Activated CD4-positive, alpha-beta T cell treated with anti-CD3 and anti-CD28 coated beads, Interleukin-2, amount 50 U/mL, for 4 hours (primary cell): ENCODE results near the gene TPRA1.
"Not testable (repeated sequence)": the region's sequence is repeated elsewhere in the genome, so short reads cannot be mapped to it uniquely, and the experiment has no call there.

ENCODE experiments used
- DNase-seq, 2 experiments: peaks; one replicate each; pipeline ENCODE4 v3.0.0-alpha.2; 2020

Gene TPRA1

DNA sequence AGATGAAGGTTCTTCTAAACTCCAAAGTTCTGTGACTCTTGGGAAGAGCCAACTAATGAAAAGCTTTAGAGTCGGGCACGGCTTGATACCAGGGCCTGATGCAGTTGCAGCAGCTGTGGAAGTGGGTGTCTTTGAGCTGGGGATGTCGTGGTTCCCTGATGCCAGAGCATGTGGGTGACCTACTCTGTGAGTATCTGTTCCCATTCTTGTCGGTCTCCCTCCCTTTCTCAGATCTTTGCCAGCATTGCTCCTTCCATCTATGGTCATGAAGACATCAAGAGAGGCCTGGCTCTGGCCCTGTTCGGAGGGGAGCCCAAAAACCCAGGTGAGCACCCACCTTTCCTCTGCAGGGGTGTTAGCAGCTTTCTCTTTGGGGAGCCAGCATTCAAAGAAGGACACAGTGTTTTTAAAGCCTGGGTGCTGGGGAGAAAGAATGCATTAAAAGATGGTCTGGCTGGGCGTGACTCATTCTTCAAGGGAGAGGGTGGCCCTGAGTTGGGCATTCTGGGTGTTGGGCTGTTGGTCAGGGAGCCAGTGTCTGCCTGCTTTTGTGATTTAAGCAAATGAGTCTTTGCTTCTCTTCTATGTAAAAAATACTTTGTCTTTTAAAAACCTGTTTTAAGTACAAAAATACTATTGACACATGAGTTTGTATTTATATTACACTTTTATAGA lies 25.2 kb upstream of the TPRA1 start:
- DNase-seq = no peak

DNA sequence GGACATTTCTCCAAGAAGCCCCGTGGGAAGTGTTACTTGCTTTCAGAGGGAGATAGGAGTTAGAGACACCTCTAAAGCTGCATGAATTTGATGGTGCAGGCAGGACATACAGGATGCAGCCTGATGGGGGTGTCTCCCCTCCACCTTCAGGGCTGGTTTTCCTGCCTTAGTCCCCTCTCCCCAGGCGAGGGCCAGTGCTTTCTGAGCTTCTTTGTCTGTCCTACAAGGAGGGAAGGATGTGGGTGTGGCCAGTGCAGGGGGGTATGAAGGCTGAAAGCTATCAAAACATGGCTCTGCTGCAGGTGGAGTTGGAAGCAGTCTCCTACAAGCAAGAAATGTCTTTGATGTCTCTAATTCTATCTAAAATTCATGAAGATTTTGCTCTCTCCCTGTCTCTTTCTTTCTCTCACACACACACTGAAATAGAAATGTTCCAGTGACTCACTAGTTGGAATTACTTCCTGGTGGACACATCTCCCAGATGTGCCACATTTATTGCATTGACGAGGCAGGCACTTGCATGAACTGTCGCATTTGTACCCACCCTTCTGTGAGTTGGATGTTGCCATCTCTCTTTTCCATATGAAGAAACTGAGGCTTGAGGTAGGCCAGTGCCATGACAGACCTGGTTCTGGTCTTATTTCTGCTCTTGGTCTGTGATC lies 24.5 kb upstream of the TPRA1 start:
- DNase-seq = no peak

DNA sequence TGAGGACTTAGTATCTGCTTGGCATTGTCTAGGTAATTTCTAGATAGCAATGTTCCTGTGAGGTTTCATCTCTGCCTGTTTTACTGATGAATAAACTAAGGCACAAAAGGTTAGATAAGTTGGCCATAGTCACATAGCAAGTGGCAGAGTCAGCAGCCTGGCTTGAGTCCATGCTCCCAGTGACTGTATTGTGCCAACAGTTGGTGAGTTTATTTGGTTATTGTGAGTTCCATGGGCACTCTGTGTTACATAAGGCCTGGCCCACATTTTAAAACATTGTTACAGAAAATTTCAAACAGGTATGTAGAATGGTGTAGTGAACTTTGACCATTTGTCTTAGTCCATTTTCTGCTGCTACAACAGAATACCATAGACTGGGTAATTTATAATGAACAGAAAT lies 22.9 kb upstream of the TPRA1 start:
- no peak for DNase-seq

DNA sequence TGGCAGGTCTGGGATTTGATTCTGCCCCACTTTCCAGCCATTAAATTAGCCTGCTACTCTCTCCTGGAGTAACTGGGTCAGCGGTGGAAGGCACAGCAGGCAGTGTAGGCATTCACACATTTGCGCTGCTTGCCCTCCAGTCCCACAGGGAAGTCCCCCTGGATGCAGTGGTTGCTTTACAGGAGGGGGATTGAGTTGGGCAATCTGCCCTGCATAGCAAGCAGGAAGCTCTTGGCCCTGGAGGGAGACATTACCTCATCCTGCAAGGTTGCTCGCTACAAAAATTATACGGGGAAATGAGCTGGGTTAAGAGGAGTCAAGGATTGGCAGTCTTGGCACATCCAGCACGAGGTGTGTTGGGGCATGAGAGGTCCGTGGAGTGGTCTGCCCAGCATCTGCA lies 22.4 kb upstream of the TPRA1 start:
- DNase-seq = no peak

DNA sequence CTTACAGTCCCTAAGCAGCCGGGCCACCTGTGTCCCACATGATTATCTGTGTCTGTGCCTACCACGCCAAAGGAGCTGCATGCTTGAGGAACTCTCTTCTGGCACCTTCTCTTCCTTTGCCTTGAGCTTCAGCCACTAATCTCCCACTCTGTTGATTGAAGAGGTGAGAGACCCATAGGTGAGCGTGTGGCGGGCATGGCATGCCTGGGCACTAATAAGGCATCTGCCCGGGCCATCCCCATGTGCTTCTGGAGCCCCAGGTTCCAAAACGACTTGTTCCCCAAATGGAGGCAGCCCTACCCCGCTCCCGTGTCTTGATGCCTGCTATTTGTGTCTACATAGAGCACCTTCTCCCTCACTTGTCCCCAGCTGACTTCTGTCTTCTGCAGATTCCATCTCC lies 20.7 kb upstream of the TPRA1 start:
- DNase-seq = no peak

DNA sequence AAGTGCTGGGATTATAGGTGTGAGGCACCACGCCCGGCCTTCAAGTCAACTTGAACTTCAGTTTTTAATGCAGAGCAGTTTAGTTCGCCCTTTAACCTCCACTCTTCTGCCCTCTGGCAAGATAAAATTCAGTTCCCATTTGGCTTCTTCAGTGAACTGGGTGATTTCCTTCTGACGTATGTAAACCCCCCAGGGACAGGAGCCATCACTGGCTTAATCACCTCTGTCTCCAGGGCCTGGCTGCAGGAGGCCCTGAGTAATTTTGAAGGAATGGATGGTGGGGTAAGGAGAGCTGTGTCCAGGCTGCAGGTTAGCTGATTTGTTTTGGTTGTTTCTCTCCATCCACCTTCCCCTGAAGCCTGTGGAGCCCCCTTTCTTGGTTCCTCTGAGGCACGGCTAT lies 19.6 kb upstream of the TPRA1 start:
- no peak for DNase-seq

DNA sequence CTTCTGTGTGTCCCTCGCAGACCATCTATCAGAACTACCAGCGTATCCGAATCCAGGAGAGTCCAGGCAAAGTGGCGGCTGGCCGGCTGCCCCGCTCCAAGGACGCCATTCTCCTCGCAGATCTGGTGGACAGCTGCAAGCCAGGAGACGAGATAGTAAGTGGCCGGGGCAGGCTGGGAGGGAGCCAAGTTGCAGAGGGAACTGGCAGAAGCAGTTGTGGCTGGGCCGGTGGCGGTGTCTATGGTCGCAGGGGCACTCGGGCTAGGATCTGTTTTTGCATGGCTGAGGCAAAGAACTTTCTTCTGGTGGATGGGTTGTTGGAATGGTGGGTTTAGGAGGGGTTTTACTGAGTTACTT lies 17.8 kb upstream of the TPRA1 start:
- DNase-seq = no peak

DNA sequence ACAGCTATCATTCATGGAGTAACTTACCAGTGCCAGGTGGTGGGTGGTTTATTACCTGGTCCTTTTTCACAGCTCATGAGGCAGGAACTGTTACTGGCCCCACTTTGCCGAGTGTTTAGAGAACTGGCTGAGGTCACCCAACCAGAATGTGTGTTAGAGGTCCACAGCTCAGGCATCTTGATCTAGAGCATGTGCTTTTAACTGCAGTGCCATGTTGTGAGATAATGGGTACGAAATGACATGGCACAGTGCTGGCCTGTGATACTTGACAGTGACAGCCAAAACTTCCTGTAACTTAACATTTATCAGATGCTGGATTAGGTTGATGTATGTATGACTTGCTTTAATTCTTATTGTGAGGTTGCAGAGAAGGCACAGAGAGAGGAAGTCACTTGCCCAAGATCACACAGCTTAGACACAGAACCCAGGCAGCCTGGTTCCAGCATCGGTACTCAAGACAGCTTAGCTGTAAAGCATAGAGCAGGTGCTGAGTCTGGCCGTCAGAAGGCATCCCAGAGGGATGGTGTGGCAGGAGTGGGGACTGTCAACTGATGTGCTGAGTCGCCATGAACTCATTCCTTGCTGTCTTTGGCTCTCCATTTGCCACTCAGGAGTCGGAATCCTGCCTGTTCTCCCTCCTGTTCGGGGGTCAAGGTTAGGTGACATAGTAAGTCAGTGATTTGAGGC lies 17.3 kb upstream of the TPRA1 start:
- DNase-seq = no peak

DNA sequence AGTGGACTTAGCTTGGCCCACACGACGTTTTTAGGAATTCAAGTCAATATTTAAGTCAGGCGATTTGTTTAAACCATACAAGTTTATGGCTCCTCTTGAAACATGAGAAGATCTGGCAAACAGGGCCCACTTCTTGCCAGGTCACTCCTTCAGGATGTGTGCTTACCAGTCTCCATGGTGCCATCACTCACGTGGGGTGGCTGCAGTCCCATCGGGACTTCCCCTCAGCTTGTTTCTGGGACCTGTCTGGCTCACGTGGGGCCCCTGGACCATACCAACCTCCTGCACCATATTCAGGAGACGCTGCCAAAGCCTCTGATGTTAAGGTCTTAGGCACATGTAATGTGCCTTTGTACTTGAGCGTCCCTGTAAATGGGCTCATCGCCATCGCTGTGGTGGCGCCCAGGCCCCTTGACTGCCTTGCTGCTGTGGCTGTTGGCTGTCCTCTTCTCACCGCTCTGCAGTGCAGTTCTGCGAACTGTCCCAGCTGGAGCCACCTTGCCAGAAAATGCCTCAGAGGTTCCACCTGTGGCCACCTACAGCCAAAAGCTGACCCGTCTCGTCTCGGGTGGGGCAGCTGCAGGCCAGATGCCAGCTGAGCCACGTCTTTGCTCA lies 16.6 kb upstream of the TPRA1 start:
- DNase-seq = no peak

DNA sequence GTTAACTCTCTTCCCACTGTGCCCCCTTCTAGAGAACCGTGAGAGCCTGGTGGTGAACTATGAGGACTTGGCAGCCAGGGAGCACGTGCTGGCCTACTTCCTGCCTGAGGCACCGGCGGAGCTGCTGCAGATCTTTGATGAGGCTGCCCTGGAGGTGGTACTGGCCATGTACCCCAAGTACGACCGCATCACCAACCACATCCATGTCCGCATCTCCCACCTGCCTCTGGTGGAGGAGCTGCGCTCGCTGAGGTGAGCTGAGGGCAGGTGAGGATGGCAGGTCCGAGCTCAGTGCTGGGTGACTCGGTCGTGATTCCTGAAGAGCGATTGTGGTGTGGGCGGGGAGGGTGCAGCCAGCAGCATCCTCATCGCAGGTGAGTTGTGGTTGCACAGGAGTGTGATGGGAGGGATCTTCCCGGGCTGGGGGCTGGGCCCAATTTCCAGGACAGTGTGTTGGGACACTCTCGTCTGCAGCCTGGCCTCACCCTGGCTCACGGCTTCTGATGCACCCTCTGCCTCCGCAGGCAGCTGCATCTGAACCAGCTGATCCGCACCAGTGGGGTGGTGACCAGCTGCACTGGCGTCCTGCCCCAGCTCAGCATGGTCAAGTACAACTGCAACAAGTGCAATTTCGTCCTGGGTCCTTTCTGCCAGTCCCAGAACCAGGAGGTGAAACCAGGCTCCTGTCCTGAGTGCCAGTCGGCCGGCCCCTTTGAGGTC lies 15.7 kb upstream of the TPRA1 start:
- DNase-seq = no peak

DNA sequence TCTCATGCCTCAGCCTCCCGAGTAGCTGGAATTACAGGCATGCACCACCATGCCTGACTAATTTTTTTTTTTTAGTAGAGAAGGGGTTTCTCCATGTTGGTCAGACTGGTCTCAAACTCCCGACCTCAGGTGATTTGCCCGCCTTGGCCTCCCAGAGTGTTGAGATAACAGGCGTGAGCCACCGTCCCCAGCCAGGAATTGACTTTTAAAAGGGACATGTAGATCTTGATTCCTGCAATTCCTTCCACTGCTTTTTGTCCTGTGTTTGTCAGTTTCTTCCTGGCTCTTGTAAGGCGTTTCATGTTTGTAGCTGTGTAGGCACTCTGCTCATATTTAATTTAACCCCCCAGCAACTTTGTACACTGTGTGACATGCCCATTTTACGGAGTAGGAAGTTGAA lies 15.0 kb upstream of the TPRA1 start:
- not testable (repeated sequence) for DNase-seq

DNA sequence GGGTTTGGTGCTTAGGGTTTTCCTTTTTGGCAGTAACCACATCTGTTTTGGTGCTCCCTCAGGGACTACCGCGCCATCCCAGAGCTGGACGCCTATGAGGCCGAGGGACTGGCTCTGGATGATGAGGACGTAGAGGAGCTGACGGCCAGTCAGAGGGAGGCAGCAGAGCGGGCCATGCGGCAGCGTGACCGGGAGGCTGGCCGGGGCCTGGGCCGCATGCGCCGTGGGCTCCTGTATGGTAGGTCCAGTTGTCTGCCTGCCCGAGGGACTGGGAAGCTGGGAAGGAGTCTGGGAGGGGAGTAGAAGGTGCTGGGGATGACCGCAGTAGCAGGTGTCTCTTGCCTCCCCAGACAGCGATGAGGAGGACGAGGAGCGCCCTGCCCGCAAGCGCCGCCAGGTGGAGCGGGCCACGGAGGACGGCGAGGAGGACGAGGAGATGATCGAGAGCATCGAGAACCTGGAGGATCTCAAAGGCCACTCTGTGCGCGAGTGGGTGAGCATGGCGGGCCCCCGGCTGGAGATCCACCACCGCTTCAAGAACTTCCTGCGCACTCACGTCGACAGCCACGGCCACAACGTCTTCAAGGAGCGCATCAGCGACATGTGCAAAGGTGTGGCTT lies 14.1 kb upstream of the TPRA1 start:
- DNase-seq = no peak

DNA sequence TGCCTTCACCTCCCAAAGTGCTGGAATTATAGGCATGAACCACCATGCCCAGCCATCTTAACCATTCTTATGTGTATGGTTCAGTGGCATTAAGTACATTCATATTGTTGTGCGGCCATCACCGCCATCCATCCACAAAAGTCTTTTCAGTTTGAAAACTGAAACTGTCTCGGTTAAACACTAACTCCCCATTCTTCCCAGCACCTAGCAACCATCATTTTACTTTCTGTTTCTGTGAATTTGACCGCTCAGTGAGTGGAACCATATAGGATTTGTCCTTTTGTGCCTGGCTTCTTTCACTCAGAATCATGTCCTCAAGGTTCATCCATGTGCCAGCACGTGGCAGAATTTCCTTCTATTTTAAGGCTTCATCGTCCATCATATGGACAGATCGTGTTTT lies 13.5 kb upstream of the TPRA1 start:
- no peak for DNase-seq

DNA sequence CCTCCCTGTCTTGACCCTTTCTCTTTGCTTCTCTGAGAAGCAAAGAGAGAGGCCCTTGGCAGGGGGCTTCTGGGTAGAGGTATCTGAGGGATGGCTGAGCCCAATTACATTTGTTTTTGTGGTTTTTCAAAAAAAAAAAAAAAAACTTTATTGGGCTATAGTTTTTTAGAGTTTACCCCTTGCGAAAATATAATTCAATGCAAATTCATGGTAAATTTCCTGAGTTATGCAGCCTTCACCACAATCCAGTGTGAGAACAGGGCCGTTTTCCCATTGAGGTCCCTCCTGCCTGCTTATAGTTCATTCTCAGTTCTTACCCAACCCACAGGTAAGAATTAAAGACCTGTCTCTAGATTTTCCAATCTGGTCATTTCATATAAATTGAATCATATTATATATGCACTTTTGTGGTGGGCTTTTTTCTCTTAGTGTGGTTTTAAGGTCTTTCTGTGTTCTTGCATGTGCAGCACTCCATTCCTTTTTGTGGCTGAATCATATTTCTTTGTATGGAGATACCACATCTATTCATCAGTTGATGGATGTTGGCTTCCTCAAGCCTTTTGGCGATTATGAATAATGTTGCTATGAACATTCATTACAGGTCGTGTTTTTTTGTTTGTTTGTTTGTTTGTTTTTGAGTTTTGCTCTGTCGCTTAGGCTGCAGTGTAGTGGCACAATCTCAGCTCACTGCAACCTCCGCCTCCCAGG lies 10.4 kb upstream of the TPRA1 start:
- DNase-seq = no peak

DNA sequence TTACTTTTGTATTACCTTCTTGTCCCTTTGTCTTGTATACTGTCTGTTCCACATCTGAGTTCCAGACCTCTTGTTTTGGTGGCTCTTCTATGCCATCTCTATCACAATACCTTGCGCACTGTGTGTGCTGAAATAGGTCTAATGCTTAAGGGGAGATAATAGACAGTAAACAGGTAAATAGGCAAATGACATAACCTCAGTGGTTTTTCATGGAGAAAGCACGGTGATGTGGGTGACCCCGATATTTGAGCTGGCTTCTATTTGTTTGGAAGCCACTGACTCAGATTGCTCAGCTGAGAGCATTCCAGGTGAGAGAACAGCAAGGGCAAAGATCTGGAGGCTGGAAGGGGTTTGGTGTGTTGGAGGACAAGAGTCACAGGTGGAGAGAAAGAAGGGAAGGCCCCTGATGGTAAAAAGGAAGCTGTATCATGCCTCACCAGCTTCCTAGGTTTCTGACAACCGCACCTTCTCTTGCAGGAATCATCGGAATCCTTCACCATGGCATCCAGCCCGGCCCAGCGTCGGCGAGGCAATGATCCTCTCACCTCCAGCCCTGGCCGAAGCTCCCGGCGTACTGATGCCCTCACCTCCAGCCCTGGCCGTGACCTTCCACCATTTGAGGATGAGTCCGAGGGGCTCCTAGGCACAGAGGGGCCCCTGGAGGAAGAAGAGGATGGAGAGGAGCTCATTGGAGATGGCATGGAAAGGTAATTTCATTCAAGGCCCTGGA lies 8.5 kb upstream of the TPRA1 start:
- no peak for DNase-seq

DNA sequence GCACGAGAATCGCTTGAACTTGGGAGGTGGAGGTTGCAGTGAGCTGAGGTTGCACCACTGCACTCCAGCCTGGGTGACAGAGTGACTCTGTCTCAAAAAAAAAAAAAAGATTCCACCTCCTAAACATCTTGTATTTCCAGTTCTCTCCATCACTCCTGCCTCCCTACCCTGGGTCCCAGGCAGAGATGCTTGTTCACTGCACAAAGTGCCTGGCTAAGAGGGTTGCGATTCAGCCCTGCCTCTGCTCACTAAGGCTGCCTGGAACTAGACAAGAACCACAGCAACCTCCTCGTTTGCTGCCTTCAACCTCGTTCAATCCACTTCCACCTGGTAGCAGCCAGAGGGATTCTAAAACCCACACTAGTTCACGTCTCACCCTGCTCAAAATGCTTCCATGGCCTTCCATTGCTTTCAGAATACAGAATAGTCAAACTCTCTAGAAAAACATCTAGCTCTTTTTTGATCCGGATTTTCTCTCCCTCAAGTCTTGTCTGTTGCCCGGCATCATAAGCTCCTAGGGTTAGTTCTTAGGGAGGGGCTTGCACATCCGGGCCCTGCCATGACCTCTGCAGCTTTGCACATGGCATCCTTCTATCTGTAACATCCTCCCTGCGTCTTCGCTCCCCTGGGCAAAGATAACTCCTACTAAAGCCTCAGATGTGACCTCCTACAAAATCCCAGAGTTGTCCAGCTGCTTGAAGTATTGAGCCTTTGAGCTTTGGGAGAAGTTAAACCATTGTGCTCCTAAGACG lies 6.7 kb upstream of the TPRA1 start:
- no peak for DNase-seq

DNA sequence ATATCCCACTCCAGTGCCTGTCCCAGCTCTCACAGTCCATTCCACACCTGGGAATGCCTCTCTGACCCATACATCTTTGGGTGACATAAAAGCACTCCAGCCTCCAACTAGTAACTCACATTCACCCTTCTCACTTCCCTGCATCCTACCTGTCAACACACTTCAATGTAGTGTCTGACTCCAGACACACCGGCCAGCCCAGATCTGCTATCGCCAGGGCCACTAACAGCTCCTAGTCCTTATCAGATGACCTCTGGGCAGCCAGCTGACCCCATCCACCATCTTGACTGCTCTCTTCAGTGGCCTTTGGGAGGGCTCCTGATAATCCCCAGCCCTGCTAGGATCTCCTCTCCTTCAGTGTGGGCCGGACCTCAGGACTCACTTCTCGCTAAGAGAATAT lies 4.8 kb upstream of the TPRA1 start:
- DNase-seq = no peak

DNA sequence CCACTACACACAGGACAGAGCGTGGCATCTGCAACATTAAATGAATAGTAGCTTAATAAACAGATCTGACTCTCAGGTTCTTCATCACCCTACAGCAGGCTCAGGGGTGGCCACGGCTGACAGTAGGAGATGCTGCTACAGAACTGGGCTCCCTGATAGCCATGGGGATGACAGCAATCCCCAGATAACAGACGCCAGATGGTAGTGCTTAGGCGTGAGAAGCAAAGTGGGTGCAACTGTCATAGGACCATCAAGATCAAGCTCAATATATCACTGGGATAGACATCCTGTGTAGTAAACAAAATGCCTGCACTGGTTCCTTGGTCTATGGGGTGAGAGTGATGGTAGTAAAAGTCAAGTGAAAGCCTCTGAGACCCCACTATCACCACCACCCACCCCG lies 2.6 kb upstream of the TPRA1 start:
- no peak for DNase-seq

DNA sequence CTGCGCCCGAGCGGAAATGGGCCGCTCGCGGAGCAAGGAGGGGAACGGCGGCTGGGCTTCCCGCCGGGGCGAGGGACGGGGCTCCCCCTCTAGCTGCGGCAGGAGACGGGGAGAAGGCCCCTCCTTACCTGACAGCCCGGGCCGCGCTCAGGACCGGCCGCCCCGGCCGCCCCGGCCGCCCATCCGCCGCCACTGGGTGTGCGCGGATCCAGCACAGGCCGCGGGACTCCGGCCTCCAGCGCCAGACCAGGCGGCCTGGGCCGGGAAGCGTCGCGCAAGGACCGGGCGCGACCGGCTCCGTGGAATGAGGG lies 296 bp downstream of the TPRA1 start:
- no peak for DNase-seq

DNA sequence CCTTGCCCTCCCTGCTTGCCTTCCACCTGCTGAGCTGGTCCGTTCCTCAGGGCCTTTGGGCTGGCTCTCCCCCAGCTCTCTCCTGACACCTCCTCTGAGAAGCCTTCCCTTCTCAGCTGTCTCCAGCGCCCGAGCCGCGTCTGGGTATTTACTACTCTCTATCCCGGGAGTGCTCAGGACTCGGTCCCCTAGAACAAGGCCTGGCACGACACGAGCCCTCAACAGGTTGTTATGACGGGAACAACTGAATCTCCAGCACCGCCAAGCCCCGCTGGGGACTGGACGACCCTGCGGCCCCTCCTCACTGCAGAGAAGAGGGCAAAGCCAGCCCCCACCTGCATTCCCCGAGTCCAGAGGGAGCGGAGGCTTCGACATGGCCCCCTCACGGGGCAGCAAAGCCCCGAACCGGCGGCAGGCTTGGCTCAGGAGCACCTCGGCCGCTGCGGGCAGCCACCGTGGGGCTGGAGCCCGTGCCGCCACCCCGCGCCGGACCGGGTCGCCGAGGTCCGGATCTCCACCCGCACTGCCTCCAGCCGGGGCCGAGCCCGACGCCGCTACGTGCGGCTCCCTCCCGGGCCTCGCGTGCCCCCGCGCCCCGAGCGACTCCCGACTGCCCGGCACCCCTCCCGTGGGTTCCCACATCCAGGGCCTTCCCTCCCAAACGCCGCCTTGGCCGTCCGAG lies 792 bp downstream of the TPRA1 start:
- DNase-seq = no peak
